ENCODE data around the gene ZNF287.
A peak's percentile ranks its signal among the peaks of the same experiment; 100 is the strongest.
"Not testable (repeated sequence)": the region's sequence is repeated elsewhere in the genome, so short reads cannot be mapped to it uniquely, and the experiment has no call there.

The ZNF287 gene

DNA sequence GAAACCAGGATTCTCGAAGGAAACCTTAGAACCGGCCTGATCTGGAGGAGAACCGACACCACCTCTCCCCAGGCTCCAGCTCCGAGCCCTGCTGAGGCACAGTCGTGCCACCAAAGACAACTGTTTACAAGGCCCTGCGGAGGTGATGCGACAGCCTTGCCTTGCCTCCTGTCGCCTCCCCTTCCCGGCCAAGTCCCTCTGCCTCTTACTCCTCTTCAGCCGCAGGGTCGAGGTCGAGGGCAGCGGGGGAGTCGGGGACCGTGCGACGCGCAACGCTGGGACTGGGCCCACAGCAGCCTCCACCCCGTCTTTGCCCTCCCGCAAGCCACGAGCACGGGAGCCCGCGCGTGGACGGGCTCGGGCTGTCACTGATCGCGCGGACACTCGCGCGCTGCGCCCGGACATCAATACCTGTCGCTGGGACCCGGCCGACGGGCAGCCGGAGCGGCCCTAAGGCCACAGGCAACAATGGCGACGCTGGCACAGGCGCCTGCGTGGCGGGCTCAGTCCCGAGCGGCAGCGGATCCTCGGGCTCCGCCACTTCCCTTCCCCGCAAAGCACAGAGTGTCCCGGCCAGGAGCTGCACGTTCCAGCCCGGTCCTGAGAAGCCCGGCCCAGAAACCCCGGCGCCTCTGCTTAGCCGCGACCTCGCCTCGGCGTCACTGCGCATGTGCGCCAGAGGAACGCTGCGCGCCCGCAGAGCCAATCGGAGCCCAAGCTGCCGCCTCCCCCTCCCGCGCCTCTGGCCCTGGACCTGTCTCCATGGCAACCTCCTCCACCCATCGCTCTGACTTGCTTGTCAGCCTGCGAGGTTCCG is at the start of gene ZNF287:
Gene ZNF287 (minus strand): TSS at position 664 of the 817 bp plus-strand sequence. CDS start 1,473 bp downstream, outside the sequence.
- no peak for DNase-seq

DNA sequence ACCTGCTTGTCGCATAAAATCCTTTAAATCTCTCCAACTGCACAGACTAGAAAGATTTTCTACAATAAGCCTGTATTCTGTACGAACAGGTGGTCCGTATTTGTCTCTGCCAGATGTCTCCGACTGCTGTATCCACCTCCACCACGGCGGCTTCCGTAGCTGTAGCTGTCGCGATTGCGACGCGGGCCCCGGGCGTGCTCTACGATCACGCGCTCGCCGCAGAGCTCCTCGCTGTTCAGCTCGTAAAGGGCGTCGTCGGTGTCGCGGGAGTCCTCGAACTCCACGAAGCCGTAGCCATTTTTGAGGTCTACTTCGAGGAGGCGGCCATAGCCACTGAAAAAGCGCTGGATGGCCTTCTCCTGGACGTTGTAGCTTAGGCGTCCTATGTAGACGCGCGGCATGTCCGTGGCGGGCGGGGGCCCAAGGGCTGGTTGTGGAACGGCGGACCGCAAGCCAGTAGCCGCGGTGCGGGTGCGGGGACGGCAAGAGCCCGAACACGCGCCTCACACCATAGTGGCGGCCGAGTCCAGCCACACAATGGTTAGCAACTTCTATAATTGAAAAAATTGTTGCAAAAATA is 48.6 kb upstream of the ZNF287 start:
- DNase-seq: no peak

DNA sequence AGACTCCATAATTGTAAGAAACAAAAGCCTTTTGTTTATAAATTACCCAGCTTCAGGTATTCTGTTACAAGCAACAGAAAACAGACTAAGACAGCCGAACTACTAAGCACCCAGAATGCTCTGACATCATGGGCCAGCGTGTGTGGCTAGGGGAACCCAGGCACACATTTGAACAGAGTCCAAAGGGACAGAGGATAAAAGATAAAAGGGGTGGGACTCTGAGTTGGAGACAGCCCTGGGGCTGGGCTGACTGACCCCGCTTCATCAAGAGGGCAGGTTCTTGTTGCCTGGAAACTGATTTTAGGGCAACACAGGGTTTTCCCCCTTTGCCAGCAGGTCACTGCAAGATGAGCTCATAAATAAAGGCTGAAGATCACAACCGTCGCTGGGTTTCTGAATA is 30.5 kb upstream of the ZNF287 start:
- no peak for DNase-seq

DNA sequence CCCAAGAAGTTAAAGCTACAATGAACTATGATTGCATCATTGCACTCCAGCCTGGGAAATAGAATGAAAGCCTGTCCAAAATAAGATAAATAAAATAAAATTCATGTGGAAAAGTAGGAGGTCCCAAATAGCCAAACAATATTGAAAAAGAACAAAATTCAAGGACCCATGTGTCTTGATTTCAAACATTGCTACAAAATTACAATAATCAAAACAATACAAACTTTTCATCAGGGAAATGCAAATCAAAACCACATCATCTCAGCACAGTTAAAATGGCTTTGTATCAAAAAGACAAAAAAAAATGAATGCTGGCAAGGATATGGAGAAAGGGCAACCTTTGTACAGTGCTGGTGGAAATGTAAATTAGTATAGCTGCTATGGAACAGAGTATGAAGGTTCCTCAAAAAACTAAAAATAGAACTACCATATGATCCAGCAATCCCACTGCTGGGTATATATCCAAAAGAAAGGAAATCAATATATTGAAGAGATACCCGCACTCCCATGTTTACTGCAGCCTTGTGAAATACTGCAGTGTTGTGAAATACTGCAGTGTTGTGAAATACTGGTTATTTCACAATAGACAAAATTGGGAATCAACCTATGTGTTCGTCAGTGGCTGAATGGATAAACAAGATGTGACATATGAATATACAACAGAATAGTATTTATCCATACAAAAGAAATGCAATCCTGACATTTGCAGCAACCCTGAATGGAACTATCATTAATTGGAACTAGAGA is 24.5 kb upstream of the ZNF287 start:
- no peak for DNase-seq

DNA sequence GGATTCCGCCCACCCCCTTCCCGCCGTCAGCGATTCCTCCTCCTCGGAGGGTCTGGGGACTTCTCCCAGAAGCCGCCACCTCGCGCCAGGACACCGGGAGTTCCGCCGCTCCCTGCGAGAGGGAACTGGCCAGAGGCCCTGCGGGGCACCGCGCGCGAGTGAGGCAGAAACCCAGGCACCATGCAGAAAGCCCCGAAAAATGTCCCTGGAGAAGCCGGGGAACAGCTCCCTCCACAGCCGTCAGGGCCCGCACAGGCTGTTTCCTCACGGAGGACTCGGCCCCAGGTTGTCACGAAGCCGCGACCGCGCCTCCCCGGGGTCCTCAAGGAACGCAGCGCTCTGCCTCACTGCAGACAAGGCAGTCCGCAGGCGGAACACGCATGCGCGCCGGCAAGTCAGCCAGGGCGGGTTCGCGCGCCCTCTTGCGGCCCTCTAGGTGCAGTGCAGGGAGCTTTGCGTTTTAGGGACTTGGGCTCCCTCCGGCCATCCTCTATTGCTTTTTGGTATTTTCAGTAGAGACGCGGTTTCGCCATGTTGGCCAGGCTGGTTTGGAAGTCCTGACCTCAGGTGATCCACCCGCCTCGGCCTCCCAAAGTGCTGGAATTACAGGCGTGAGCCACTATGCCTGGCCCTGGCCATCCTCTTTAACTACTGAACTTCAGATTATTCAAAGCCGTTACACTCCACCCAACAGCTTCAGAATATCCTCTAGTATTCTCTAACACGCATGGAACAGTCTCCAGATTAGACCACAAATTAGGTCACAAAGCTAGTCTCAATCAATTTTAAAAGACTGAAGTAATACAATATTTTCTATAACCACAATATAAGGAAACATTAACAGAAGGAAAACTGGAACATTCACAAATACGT is 20.3 kb upstream of the ZNF287 start:
- peak; percentile 1 for DNase-seq

DNA sequence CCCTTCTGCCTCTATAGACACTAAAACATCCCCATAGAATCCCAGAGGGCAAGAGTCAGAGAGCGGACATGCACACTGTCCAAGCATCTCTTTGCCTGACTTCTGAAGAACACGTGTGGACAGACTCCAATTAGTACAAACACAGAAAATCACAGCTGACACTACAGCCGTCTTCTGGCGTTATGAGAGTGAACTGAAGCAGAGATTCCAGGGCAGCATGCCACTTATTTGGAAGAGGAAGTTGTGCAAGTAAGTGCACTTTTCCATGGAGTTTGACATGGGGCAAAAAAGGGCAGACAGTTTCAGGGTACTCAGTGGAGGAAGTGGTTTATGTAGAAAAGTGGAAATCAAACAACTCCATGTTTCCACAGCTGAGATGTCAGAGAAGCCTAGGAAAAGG is 16.8 kb upstream of the ZNF287 start:
- DNase-seq: no peak

DNA sequence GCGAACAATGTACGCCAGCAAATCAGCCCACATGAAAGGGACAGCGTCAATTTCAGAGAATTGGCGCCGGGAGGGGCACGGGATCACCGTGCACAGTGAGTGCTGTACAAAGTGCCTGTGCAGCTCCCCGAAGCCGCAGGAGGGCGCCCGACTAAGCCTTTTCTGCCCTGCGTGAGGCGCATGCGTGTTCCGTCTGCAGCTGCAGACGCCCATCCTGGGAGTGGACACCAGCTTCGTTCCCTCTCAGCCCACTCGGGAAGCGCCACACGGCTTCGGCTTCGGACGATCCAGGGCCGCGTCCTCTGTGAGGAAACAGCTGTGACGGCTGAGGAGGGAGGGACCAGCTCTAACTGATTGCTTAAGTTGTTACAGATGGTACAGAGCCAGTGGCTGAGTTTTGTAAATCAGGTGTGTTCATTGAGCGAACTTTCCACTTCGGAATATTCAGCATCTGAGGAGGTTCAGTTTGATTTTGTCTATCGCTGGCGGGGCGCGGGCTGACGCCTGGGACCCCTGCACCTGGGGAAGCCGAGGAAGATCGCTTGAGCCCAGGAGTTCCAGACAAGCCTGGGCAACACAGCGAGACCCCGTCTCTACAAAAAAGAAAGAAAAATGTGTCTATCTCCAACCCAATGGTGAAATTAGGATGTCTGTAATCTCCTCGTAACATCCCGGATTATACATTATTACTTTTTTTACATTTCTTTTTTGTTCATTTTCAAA is 15.4 kb upstream of the ZNF287 start:
- DNase-seq: no peak

DNA sequence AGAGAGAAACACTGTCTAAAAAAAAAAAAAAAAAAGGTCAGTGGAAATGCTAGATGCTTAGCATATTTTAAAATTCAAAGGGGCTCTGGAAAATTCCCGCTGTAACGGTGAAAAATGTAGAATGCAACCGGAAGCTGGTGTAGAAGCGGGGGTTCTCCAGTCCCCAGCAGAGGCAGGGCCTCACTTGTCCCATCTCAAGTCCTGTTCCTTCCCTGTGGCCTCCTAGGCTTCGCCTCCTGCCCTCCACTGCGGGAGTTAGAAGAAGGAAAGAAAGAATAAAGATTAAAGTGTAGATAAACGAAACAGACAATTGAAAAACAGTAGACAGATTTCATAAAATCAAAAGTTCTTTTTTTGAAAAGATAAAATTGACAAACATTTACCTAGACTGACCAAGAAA is 14.8 kb upstream of the ZNF287 start:
- no peak for DNase-seq

DNA sequence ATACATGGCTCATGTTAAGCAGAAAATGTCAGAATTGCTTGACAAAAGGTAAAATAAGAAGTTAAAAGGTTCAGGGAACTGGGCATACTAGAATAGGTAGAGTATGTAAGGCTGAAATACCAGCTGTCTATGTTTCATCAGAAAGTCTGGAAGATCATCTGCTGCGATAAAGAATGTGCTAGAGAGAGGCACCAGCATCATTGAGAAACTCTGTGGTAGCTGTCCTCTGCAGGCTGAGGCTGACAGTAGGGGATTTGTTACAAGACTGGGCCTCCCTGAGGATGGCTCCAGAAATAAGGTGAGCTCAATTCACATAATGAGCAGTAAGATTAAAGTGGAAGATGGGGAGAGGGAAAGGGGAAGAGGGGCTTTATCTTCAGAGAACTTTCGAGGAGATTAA is 4.5 kb upstream of the ZNF287 start:
- DNase-seq: no peak

DNA sequence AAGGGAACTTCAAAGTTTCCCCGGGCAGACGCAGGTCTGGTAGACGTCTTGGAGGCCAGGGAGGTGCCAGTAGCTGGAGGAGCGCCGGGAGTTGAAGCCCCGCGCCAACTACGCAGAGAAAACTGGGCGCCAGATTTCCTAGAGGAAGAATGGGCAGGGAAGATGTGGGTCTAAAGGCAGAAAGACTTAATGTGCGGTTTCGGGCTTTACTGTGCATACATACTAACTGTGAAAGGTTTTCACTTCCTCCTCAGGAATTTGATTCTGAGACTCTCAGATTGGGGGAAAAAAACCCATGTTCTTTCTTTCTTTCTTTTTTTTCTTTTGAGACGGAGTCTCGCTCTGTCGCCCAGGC is 331 bp upstream of the ZNF287 start:
- DNase-seq: no peak

DNA sequence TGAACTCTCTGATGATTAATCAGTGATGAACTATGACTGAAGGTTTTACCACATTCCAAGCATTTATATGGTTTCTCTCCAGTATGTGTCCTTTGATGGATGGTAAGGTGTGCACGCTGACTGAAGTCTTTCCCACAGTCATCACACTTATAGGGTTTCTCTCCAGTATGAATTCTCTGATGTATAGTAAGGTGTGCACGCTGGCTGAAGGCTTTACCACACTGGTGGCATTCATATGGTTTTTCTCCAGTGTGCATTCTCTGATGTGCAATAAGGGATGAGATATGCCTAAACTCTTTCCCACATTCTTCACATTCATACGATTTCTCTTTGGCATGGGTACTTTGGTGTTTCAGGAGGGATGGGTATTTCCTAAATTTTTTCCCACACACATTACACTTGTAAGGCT is 16.4 kb downstream of the ZNF287 start:
- DNase-seq: no peak

DNA sequence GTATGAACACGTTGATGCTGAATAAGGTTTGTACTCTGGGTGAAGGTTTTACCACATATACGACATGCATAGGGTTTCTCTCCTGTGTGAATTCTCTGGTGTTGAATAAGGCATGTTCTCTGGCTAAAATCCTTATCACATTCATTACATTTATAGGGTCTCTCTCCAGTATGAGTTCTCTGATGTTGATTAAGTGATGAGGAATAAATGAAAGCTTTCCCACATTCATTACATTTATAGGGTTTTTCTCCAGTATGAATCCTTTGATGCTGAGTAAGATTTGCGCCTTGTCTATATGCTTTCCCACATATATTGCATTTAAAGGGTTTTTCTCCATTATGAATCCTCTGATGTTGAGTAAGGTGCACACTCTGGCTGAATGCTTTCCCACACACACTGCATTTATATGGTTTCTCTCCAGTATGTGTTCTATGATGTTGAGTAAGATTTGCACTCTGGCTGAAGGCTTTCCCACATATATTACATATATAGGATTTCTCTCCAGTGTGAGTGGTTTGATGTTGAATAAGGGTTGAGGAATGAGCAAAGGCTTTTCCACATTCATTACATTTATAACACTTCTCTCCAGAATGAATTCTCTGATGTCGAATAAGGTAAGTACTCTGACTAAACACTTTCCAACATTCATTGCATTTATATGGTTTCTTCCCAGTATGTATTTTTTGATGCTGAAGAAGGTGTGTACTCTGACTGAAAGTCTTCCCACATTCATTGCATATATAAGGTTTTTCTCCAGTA is 16.9 kb downstream of the ZNF287 start:
- no peak for DNase-seq

DNA sequence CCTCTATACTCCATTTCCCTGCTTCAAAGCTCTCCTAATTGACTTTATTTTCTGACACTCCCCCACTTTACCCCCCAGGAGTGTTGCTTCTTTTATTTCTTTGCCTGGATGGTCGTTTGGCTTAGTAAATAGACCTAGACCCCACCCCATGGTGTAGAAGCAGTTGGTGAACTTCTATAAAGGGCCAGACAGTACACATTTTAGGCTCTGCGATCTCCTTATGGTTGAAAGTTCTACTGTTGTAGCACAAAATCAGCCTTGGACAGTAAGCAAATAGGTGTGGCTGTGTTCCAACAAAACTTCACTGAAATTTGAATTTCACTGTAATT is 31.9 kb downstream of the ZNF287 start:
- no peak for DNase-seq

DNA sequence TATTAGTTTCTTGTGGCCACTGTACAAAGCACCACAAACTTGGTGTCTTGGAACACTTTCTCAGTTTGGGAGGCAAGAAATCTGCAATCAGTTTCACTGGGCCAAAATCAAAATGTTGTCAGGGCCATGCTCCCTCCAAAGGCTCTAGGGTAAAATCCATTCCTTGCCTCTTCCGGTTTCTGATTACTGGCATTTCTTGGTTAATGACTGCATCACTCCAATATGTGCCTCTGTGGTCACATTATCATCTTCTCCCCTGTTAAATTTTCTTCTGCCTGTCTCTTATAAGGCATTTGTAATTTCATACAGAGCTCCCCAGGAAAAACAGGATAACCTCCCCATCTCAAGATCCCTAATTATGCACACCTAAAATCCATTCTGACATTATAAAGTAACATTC is 34.8 kb downstream of the ZNF287 start:
- no peak for DNase-seq

DNA sequence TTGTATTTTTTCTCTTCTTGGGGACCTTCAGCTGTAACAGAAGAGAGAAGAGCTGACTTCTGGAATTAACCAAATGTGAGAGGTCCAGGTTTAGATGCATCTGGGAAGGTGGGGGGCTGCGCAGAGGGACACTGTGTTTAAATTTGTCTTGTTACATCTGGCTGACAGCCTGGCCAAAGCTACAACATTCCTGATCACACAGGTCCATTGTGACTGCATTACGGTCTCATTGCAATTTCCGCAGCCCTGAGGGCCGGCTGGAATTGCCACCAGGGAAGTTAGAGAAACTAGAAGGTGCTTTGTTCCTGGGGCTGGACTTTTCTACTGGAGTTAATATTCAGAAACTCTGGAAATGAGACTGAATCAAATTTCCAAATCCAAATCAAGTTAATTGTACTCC is 39.1 kb downstream of the ZNF287 start:
- DNase-seq: no peak

DNA sequence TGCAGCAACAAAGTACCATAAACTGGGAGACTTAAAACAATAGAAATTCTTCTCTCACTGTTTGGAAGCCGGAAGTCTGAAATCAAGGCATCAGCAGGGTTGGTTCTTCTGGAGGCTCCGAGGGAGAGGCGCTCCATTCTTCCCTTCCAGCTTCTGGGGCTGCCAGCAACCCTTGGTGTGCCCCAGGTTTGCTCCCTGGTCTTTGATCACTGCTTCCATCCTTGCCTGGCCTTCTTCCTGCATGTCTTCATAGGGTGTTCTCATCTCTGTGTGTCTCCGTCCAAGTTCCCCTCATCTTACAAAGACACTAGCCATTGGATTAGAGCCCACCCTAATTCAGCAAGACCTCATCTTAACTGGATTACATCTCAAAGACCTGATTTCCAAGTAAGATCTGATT is 41.7 kb downstream of the ZNF287 start:
- DNase-seq: no peak

DNA sequence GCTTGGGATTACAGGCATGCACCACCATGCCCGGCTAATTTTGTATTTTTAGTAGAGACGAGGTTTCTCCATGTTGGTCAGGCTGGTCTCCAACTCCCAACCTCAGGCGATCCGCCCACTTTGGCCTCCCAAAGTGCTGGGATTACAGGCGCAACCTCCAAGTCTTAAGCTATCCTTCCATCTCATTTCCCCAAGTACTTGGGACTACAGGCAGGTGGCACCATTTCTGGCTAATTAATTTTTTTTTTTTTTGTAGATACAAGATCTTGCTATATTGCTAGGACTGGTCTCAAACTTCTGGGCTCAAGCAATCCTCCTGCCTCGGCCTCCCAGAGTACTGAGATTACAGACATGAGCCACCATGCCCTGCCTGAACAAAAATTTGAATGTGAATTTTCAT is 43.4 kb downstream of the ZNF287 start:
- not testable (repeated sequence) for DNase-seq

DNA sequence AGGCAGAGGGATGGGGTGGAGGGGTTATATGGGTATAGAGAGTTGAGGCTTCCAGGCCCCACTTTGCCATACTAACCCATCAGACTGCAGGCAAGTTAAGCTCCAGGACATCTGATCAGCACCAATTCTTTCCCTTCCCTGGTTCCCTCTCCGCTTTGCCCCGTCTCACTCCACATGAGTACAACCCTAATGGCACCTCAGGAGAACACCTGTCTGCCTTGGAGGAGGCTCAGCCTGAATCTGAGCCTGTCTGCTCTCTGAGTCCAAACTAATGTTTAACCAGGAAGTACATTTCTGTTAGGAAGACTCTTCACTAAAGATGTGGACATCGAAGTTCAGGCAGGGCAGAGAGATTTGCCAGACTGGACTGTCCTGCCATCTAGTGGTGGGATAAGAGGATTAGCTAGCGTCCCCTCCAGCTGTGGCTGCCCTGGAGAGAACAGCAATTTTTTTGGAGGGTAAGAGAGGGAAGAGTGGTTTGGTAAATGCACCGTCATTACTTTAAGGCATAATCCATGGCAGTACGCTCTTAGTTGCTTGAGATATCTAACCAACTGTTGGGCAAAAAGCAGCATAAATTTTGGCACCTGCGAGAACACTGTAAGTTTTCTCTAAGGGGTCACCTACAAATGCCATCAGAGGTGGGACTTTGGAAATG is 47.8 kb downstream of the ZNF287 start:
- peak; percentile 59 for DNase-seq

DNA sequence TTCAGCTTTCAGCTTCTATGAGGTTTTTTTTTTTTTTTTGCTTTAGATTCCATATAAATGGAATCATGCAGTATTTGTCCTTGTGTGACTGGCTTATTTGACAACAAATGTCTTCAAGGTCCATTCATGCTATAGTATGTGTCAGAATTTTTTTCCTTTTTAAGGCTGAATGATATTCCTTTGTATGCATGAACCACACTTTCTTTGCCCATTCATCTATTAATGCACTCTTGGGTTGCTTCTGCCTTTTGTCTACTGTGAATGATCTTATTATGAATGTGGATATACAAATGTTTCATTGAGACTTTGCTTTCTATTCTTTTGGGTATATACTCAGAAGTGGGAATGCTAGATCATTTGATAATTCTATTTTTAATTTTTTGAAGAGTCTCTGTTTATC is 50.0 kb downstream of the ZNF287 start:
- no peak for DNase-seq

DNA sequence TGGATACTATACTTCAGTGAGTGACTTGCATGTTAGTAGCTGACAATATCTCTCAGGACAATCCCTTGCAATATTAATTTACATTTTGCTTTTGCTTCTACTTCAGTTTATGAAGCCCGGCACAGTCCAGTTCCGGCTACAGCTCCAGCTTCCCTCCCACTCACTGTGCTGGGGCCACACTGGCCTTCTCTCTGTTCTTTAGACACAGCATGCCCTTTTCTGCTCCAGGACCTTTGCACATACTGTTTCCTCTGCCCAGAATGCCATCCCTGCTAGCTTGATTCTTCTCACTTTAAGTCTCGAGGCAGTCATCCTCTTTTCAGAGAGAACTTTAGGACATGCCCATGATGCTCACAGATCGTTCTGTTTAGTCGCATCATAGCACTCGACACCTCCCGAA is 51.5 kb downstream of the ZNF287 start:
- DNase-seq: no peak

DNA sequence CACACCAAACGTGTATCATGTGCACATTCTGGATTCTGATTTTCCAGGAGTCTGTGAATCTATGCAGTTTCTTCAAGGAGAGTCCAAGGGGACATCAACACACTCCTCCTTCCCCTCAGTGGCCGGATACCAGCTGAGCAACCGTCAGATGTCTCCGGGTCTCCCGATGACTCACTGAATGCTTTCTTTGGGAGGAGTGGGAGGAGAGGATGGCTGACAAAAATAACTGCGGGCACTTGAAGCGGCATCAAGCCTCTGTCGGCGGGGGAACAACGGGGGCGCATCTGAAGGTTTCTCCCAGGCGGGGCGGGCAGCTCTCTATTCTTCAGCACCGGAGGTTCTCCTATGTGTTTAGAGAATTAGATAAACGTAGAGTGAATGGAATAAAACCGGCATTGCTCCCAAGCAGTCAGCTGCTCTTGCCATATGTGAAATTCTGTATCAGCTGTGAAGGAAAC is 52.4 kb downstream of the ZNF287 start:
- DNase-seq: no peak
